Measurements from ENCODE around the gene ALOX15.
A peak's percentile ranks its signal among the peaks of the same experiment; 100 is the strongest.
"Not testable (repeated sequence)": the region's sequence is repeated elsewhere in the genome, so short reads cannot be mapped to it uniquely, and the experiment has no call there.

Gene ALOX15

GRCh38 chr17:4641297-4642195, at the start of gene ALOX15:
TSS of gene ALOX15 (minus strand) at chr17:4641678. CDS start at chr17:4641651, 27 bp downstream.
- DNase-seq (ENCODE audit: low spot score): no peak

GRCh38 chr17:4690745-4691144, 49.3 kb upstream of the ALOX15 start:
- DNase-seq (ENCODE audit: low spot score): no peak

- DNase-seq (ENCODE audit: low spot score): not testable (repeated sequence)
Measured at GRCh38 chr17:4689872-4690271, 48.4 kb upstream of the ALOX15 start.

- not testable (repeated sequence) for DNase-seq (ENCODE audit: low spot score)
Measured at GRCh38 chr17:4683739-4684138, 42.3 kb upstream of the ALOX15 start.

GRCh38 chr17:4679658-4680057, 38.2 kb upstream of the ALOX15 start:
- no peak for DNase-seq (ENCODE audit: low spot score)

GRCh38 chr17:4678448-4679026, 37.1 kb upstream of the ALOX15 start:
- peak; percentile 21 for DNase-seq (ENCODE audit: low spot score)

GRCh38 chr17:4676791-4677190, 35.3 kb upstream of the ALOX15 start:
- no peak for DNase-seq (ENCODE audit: low spot score)

GRCh38 chr17:4675791-4676190, 34.3 kb upstream of the ALOX15 start:
- no peak for DNase-seq (ENCODE audit: low spot score)

GRCh38 chr17:4674685-4674998, 33.2 kb upstream of the ALOX15 start:
- no peak for DNase-seq (ENCODE audit: low spot score)

- DNase-seq (ENCODE audit: low spot score): no peak
Measured at GRCh38 chr17:4673986-4674684, 32.7 kb upstream of the ALOX15 start.

GRCh38 chr17:4673169-4673568, 31.7 kb upstream of the ALOX15 start:
- DNase-seq (ENCODE audit: low spot score): no peak

GRCh38 chr17:4672751-4673150, 31.3 kb upstream of the ALOX15 start:
- no peak for DNase-seq (ENCODE audit: low spot score)

GRCh38 chr17:4672055-4672630, 30.7 kb upstream of the ALOX15 start:
- DNase-seq (ENCODE audit: low spot score): no peak

- DNase-seq (ENCODE audit: low spot score): no peak
Measured at GRCh38 chr17:4667166-4667565, 25.7 kb upstream of the ALOX15 start.

- DNase-seq (ENCODE audit: low spot score): no peak
Measured at GRCh38 chr17:4666296-4666695, 24.8 kb upstream of the ALOX15 start.

- DNase-seq (ENCODE audit: low spot score): no peak
Measured at GRCh38 chr17:4665027-4665426, 23.5 kb upstream of the ALOX15 start.

- no peak for DNase-seq (ENCODE audit: low spot score)
Measured at GRCh38 chr17:4664230-4664629, 22.8 kb upstream of the ALOX15 start.

- no peak for DNase-seq (ENCODE audit: low spot score)
Measured at GRCh38 chr17:4663711-4664110, 22.2 kb upstream of the ALOX15 start.

- DNase-seq (ENCODE audit: low spot score): no peak
Measured at GRCh38 chr17:4658478-4659305, 17.2 kb upstream of the ALOX15 start.

GRCh38 chr17:4657678-4658077, 16.2 kb upstream of the ALOX15 start:
- DNase-seq (ENCODE audit: low spot score): no peak

- DNase-seq (ENCODE audit: low spot score): not testable (repeated sequence)
Measured at GRCh38 chr17:4655933-4656332, 14.5 kb upstream of the ALOX15 start.

GRCh38 chr17:4652997-4653396, 11.5 kb upstream of the ALOX15 start:
- no peak for DNase-seq (ENCODE audit: low spot score)

All from LoVo (cell line).